ENCODE measurements around the gene PLET1. TPM values are rescaled to one million over a fixed set of nuclear protein-coding genes. Genes with fewer than 3 reads are reported as not detected.

PLET1 gene
- total RNA-seq, 1 experiment from 2014 or later: not detected

DNA sequence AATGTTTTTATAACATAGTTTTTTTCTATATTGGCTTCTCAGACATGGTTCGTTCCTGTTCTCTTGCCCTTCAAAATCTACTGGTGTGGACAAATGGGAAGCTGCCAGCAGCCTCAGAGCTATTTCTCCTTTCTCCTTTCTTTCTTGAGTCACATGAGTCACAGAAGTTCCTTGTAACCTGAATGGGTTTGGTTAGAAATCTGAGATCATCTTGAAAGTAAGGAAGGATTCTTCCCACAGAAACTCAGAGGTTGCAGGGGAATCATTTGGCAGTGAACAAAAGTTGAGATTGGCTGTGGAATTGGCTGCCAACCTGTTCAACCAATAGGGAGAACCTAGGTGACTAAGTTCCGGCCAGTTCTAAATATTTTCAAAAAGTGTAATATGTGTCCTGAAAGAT lies 12.5 kb downstream of the PLET1 start:
- DNase-seq (ENCODE audit: extremely low read depth, low read depth): no peak

DNA sequence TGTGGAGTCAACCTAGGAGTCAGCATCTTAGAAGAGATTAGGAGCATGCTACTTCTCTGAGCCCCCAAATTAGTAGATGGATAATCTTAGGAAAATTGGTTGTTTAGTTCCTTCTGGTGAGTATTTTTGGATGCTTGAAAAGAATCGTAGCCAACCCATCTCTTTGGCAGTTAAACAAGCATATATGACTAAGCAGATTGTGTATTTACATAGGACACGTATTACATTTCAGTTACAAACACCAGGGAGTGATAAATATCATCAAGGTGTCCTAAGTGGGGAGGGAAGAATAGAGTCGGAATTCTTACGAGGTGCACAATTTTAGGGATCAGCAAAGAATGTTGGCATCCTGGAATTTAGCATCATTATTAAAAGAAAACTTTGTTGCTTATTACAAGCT lies 13.5 kb downstream of the PLET1 start:
- DNase-seq (ENCODE audit: extremely low read depth, low read depth): no peak

DNA sequence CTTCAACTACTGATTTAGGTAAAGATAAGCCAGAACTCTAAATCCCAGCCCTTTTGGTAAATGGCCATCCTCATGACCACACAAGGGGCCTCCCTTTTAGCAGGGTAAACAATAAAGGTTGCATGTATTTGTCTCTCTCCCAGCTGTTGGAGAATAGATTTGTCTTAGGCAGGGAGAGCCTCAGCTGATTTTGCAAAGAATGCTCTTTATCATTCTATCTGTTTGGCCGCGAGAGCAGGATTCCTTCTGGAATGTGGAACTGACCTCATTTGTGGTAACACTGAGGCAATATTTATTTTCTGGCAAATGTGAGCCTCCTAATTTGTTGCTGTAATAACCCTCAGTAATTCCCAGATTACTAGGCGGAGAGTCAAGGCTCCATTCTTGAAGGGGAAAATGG lies 19.2 kb downstream of the PLET1 start:
- no peak for DNase-seq (ENCODE audit: extremely low read depth, low read depth)

DNA sequence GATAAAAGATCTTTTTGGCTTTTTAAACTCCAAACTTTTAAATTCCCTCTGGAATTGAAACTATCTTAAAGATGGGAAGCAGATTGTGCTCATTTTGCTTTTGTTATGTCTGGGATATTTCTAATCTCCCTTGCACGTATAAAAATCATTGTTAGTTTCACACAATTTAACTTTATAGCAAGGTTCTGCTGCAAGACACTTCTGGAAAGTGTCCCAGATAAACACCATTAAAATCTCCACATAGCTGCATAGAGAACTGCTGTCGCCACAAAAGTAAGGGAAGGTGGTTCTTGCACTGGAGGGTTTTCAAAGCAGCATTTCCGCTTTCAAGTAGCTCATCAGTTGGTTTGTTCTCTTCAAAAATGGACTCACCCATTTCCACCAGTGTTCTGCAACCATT lies 22.6 kb downstream of the PLET1 start:
- no peak for DNase-seq (ENCODE audit: extremely low read depth, low read depth)

DNA sequence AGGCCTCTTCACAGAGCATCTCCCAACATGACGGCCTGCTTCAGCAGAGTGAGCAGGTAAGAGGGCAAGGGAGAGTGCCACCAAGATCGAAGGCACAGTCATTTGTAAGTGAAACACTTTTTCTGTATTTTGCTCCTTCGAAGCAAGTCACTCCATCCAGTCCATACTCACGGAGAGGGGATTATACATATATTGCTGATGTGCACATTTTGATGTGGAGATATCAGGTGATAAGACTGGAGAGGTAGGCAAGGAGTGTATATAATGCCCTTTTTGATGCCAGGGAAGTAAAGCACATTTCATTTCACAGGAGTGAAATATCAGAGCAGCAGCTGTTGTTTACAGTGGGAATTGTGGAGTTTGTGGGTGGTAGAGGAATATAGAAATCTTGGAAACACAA lies 23.2 kb downstream of the PLET1 start:
- DNase-seq (ENCODE audit: extremely low read depth, low read depth): no peak

DNA sequence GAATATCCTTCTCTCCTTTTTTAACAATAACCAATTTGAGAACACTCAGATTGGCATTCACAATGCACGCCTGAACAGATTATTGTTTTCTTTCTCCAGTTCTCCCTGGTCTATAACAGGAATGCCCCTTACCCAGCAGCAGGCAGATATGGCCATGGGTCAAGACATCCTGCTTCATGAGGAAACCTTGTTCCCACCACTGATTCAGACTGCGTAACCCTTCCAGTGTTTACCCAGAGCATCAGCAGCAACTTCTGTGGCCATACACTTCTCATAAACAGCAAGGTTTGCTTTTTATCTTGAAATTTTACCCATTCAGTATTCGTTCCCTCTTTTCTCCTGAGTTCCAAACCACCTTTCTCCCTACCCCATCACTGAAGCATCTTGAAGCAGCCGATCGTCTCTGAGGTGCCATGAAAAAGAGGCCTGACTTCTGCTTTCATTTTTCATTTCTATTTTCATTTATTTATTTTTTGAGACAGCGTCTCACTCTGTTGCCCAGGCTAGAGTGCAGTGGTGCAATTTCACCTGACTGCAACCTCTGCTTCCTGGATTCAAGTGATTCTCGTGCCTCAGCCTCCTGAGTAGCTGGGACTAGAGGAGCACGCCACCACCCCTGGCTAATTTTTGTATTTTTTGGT lies 24.8 kb downstream of the PLET1 start:
- no peak for DNase-seq (ENCODE audit: extremely low read depth, low read depth)

DNA sequence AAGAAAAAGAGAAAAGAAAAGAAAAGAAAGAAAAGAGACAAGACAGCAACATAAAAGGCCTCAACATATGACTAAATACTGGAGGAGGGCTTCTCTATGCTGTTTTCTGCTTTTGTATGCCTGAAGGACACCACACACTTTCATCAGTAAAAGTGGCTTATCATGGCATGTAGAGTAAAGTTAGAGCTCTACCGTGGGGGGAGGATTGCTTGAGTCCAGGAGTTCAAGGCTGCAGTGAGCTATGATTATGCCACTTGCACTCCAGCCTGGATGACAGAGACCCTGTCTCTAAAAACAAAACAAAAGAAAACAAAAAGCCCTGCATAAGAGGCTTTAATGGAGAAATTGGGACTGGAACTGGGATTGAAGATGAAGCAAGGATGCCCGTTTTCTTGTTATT lies 28.7 kb downstream of the PLET1 start:
- DNase-seq (ENCODE audit: extremely low read depth, low read depth): no peak

DNA sequence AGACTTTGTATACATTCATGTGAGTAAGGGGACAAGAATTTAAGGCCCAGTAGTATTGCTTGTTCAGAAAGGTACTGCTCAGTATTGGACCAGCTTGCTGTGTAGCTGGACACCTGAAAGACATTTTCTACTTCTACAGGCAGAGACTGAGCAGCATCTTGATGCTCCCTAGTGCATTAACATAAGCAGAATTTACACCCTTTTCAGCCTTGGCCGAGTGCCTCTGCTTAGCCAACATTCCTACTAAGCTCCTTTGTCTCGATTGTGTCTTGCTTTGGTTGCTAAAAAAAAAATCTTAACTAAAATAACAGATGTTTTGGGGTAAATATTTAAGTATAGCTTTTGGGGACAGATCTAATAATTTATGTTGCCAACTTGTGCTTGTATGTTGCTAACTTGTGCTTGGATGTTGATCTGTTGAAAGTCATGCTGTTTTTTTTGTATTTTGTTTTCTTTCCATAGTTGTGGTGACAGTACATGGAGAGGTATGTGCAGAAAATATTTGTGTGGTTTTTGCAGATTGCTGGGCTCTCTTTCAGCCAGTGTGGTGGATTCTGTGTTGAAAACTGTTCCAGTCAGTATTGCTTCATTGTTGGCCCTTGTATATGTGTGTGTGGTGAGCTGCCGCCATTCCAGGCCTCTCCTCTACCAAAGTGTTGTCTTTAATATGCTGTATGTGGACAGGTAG lies 30.8 kb downstream of the PLET1 start:
- no peak for DNase-seq (ENCODE audit: extremely low read depth, low read depth)

DNA sequence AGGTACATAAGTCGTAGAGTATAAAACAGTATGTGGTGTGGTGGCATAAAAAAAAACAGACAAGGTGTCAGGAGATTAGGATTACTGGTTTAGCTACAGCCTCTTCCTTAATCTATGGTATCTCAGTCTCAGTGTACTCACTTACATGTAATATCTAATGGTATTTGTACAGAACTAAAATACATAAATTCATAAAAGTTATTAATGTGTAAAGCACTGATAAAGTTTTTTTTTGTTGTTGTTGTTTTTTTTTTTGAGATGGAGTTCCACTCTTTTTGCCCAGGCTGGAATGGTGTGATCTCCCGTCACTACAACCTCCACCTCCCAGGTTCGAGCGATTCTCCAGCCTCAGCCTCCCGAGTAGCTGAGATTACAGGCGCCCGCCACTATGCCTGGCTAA lies 31.5 kb downstream of the PLET1 start:
- DNase-seq (ENCODE audit: extremely low read depth, low read depth): no peak

DNA sequence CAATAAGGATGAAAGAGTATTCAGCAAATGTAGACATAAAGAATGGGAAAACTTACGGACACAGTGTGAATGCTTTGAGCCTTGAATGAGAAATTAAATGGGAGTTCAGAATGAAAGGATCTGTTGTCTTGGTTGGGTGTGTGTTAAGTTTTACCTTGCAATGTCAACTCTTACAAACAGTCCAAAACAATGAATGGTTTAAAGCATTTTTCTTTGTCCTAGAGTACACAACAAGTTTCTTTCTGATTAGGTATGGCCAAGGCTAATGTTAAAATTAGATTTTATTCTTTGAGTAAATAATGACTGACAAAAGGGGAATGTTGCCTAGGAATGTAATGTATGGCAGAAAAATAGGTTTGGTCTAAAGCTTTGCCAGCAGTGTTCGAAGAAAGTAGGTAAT lies 32.0 kb downstream of the PLET1 start:
- no peak for DNase-seq (ENCODE audit: extremely low read depth, low read depth)

DNA sequence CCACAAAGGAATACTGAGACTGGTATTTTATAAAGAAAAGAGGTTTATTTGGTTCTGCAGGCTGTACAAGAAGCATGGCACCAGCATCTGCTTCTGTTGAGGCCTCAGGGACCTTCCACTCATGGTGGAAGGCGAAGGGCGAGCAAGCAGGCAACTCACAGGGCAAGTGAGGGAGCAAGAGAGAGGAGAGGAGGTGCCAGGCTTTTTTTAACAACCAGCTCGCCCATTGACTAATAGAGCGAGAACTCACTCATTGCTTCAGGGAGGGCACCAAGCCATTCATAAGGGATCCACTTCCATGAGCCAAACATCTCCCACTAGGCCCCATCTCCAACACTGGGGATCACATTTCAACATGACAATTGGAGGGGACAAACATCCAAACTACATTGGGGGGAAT lies 33.2 kb downstream of the PLET1 start:
- no peak for DNase-seq (ENCODE audit: extremely low read depth, low read depth)

DNA sequence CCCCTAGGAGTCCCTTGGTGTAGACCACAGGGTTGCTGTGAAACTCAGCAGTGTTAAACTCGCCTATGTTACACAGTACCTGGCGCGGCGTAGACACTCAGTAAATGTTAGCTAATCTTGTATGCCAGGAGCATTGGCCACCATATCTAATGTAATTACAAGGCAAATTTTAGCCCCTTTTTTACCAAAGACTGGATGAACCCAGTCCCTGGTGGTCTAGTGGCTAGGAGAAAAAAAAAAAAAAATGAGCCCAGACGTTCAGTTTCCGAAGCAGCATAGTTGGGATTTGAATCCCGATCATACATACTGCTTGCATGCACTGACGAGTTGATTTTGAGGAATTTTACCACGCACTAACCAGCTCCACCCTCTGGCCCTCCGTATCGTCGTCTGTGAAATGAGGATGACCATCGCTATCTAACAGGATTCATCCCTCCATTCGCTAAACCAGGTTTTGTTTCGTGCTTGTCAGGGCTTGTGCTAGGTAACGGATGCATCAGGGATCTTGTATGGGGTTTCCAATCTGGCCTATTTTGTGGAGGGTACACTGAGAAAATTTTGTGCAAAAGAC lies 33.7 kb downstream of the PLET1 start:
- no peak for DNase-seq (ENCODE audit: extremely low read depth, low read depth)

DNA sequence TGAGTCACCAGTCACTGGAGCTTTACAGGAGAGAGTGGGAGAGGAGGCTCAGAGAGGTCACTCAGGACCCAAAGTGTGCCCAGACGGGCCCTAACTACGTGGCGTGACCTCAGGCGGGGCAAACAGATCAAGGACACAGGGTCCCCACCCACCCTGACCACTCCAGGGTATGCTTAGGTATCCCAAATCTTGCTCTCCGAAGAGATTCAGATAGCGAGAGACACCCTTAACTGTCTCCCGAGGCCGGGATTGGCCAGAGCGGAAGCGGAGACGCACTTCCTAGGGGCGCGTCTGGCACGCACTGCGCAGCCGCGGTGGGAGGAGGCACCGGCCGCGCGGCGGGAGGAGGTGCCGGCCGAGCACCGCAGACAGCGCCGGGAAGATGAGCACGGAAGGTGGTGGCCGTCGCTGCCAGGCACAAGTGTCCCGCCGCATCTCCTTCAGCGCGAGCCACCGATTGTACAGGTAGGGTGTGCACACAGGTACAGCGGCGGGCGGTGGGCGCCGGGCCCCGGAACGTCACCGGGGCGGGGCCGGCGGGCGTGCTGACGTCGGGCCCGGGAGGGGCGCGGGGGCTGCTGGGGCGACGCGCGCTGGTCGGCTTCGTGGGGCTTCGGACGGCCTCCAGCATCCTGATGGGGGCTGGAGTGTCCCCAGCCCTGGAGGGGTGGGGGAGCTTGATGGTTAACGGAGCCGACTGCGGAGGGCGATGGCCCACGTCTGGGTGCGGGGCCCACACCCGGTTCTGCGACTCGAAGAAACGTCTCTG lies 34.4 kb downstream of the PLET1 start, which contains the start of gene PTS:
Gene PTS, plus strand, starts transcription at position 367 of the 769 bp plus-strand sequence. Its CDS starts 16 bp downstream, at position 383.
- DNase-seq (ENCODE audit: extremely low read depth, low read depth): peak; percentile 79

DNA sequence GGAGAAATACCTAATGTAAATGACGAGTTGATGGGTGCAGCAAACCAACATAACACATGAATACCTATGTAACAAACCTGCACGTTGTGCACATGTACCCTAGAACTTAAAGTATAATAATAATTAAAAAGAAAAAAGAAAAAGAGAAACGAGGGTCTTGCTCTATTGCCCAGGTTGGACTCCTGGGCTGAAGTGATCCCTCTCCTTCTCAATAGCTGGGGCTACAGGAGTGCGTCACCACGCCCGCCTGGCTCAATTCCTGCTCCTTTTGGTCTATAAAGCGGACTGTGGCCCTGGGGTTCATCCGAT lies 35.0 kb downstream of the PLET1 start:
- no peak for DNase-seq (ENCODE audit: extremely low read depth, low read depth)

DNA sequence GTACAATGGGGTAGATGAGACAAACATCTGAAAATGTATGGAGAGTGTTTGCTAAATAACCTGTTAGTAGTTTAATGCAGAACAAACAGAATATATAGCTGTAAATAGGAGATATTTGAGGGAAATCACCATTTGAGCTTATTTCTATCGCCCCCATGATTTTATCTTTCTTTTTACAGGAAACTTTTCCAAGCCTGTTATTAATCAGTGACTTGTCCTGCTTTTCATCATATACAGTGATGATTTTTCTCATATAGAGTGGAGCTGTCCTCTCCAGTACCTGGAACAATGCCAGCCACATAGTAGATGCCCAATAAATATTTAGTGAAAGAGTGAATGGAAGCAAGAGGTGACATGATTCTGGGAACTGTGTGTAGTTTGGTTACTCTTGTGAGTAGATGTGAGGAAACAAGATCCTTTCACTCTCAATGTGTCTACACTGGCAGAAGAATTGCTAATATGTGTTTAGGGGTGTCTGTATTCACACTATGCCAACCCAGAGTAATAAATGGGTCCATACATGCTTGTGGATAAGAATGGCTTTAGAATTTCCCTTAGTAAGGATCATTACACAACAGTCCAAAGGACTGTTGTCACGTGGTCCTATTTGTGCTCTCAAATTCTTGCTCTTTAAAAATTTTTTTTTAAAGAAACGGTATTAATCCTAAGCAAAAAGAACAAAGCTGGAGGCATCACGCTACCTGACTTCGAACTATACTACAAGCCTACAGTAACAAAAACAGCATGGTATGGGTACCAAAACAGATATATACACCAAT lies 36.7 kb downstream of the PLET1 start:
- no peak for DNase-seq (ENCODE audit: extremely low read depth, low read depth)

DNA sequence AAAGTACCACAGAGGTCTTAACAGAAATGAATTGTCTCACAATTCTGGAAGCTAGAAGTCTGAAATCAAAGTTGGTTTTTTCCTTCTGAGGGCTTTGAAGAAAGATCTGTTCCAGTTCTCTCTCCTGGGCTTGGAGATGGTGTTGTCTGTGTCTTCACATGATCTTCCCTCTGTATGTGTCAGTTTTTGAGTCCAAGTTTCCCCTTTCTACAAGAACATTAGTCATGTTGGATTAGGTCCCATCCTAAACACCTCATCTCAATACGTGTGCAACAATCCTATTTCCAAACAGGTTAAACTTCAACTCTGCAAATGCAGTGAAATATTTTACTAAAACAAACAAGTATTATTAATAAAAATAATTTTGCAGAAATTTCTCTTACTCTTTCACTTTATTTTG lies 37.5 kb downstream of the PLET1 start:
- DNase-seq (ENCODE audit: extremely low read depth, low read depth): no peak

DNA sequence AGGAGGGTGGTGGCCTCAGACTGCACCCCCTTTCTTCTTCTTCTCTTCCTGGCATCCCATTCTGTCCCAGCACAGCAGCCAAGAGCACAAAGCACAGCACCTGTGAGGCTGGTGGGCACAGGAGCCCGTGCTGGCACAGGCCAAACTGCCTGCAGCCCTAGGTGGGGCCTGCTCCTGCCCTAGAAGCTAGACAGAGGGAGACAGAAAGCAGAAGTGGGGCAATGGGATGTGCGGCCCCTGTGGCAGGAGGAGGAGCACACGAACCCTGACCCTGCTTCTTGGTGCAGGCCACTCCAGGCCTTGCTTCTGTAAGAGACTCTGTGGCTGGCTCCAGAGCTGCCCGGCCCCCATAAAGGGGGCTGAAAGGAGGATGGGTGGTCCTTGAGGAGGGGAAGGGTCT lies 38.4 kb downstream of the PLET1 start:
- no peak for DNase-seq (ENCODE audit: extremely low read depth, low read depth)

DNA sequence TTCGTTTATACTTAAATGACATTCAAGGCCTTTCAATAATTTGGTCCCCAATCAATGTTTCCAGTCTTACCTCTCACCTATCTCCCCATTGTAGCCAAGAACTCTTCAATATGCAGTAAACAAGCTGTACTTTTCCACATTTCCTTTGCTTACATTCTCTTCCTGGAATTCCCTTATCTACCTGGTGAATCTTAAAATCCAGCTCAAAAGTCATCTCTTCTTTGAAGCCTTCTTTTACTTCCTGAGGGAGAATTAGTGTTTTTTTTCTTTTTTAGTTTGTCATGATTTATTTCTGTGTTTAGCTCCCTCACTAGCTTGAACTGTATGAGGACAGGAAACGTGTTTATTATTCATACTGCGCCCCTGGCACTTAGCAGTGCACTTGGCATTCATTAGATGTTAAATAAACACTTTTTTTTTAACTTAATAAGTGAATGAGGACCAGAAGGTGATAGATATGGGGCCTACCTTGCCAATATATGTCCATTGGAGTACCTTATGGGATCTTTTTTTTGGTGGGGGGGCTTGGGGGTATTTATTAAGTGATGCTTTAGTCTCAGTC lies 39.3 kb downstream of the PLET1 start:
- no peak for DNase-seq (ENCODE audit: extremely low read depth, low read depth)

DNA sequence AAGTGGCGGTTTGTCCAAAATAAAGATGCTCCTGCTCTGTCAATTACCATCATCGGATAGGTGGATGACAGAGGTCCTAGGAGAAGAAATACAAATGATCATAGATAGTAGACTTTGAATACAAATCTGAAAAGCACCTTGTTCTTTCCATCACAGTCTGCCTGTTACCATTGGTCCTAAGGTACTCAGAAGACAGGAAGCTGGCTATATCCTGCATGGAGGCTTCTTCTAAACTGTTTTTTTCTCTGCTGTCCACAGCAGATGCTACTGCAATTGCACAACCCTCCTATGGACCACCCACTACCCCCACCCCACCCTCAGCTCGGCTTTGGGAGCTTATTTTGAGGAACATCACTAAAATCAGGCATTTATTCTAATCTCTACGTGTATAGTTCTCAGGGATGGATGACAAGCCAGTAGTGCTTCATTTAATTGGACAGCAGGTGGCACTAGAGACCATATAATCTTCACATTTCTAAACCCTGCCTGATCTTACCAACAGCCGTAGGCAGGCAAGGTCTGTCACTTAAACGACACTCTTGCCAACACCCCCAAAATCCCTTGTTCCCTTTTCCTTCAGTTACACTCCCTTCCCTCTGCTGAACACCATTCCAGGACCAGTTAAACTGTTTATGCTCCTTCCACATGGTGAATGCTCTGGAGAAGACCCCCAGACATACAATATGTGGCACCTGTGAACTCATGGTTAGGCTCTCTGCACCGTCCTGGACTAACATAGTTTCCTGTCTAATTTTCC lies 41.0 kb downstream of the PLET1 start:
- DNase-seq (ENCODE audit: extremely low read depth, low read depth): peak; percentile 73

DNA sequence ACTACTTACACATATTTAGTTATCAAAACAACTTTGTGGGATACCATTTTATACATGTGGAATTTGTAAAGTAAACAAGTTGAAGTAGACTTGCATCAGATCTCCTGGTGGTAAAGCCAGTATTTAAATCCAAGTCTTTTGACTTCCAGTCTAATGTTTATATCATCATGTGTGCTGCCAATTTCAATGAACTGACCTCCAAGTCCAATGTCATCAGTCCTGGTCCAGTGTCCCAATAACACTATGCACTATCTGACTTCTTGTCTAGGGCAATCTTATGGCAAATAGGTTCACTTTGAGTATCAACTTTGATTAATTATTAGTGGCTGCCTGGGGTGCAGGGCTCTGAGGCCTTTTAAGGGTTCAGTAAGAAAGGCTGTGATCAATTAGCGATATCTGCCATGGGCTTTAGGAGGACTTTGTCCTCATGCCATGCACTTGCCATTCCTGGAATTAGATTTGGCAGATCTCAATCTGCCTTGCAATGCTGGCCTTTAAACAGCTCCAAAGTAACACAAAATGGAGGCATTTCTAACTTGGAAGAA lies 44.0 kb downstream of the PLET1 start:
- peak; percentile 44 for DNase-seq (ENCODE audit: extremely low read depth, low read depth)

Data from NCI-H460 (cell line).